Measurements from ENCODE around the gene CXADR. TPM values are rescaled to one million over a fixed set of nuclear protein-coding genes. Genes with fewer than 3 reads are reported as not detected.

CXADR gene
- total RNA-seq, 1 experiment from 2014 or later: 2.1 TPM

DNA sequence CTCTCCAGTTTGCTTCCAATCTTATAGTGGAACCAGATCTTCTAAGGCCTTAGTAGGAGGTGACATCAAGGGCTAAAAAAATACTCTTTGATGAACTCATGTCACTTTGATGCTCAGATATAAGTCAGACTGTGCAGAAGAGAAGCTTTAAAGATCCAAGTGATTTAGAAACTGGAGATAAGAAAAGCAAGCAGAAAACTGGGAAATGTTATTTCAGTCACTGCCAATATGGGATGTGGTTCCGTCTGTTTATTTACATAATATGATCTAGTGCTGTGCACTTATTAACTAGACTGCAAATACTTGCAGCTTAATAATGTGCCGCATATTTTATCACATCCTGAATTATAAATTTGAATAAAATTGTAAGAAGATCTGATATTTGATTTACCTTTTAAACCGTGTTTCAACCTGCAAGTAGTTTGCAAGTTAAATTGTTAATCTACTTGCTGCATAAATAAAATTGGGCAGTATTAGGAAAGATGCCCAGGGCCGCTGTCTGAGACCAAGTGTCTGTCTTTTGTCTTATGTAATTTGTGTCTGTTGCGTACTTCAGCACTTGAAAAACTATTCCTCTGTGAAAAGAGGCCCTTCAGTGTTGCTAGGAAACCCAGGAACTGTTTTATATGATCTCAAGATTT, 29.6 kb downstream of the CXADR start:
- H3K36me3 ChIP-seq: no peaks in the 10 kb centered on the region
- no peaks in the 10 kb centered on the region for H3K4me1 ChIP-seq
- H3K4me3 ChIP-seq: no peak overlapping the region
- no peaks in the 10 kb centered on the region for H3K9me3 ChIP-seq (replicated peaks)
- no peak overlapping the region for H3K27ac ChIP-seq
- DNase-seq: no peak
- no peaks in the 10 kb centered on the region for H3K27me3 ChIP-seq

DNA sequence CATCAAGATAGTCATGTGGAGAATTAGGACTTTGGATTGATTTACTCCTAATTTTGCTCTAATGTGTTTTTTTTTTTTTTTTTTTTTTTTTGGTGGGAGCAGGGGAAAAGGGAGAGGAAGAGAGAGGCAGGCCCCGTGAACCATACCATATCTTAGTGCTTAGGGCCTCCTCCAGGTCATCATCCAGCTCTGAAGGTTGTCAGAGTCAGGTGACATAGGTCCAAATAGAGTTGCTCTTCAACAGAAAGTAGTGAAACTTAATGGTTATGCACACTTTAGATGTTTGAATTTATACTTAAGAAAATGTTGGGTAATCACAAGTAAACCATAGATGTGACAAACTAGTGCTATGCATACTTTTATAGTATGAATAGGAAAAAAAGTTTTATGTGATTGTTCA, 32.2 kb downstream of the CXADR start:
- H3K4me3 ChIP-seq: no peak overlapping the region
- no peaks in the 10 kb centered on the region for H3K36me3 ChIP-seq
- DNase-seq: no peak
- H3K9me3 ChIP-seq (replicated peaks): no peaks in the 10 kb centered on the region
- H3K27ac ChIP-seq: no peak overlapping the region
- H3K27me3 ChIP-seq: no peaks in the 10 kb centered on the region
- H3K4me1 ChIP-seq: no peaks in the 10 kb centered on the region

DNA sequence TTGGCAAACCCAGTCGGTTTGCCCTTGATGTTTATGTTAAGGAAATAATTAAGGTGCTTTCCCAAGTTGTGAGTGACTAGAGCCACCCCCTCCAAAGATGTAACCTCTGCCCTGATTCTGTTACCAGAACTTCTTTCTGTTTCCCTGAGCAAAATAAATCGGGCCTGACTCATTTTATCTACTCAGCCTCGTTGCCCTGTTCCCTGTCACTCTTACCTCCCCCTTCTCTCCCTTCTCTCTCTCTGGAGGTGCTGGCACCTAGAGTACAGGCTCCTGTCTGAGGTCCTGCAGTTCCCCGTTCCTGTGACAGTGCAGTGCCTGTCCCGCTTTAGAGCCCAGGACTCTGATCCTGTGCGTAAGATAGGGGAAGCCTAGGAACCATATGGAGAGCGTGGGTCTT, 35.4 kb downstream of the CXADR start:
- Histone ChIP-seq H3K4me1 (no peaks in the 10 kb centered on the region), H3K27me3 (no peaks in the 10 kb centered on the region), H3K4me3 (no peak overlapping the region), H3K9me3 (replicated peaks) (no peaks in the 10 kb centered on the region), H3K36me3 (no peaks in the 10 kb centered on the region), H3K27ac (no peak overlapping the region)
- DNase-seq: no peak

DNA sequence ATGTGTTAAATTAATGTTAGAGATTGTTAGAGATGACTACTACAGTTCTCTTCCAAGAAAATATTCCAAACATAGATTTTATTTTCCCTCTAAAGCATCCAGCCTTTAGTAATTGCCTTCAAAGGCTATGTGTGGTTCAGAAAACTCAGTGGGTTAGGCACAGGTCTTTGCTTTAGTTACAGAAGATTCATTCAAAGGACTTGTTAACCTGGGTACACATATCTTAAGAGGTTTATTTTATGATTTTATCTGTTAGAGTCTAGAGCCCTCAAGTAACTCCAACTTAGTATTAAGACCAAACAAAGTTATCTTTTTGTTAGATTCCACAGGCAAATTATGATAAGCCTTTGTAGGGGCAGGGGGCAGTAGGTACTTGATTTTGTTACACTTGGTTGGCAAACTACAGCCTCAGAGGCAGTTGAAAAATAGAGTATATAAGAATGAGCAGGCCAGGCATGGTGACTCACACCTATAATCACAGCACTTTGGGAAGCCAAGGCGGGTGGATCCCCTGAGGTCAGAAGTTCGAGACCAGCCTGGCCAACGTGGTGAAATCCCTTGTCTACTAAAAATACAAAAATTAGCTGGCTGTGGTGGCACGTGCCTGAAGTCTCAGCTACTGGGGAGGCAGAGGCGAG, 37.9 kb downstream of the CXADR start:
- no peak overlapping the region for H3K4me3 ChIP-seq
- peaks cover 5% of the 10 kb centered on the region for H3K4me1 ChIP-seq
- H3K36me3 ChIP-seq: no peaks in the 10 kb centered on the region
- no peaks in the 10 kb centered on the region for H3K9me3 ChIP-seq (replicated peaks)
- no peaks in the 10 kb centered on the region for H3K27me3 ChIP-seq
- DNase-seq: no peak
- H3K27ac ChIP-seq: no peak overlapping the region

DNA sequence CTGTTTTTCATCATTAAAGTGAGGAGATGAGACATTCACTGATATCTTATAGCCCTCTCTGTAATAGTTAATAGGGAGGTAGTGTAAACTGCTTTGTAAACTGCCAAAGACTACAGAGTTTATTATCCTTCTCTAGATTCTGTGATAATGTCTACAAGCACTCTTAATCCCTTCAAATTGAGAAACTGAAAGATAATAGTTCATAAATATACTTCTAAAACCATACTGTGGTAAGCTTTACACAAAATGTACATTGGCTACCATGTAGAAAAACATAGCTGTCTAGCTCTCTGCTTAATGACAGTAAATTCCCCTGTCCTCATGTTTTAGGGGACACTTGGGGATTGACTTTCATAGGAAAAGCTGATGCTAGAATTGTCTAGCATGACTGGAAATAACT, 39.6 kb downstream of the CXADR start:
- no peak overlapping the region for H3K4me3 ChIP-seq
- H3K27ac ChIP-seq: no peak overlapping the region
- H3K27me3 ChIP-seq: no peaks in the 10 kb centered on the region
- no peaks in the 10 kb centered on the region for H3K9me3 ChIP-seq (replicated peaks)
- no peaks in the 10 kb centered on the region for H3K36me3 ChIP-seq
- peaks cover 12% of the 10 kb centered on the region for H3K4me1 ChIP-seq
- DNase-seq: no peak

DNA sequence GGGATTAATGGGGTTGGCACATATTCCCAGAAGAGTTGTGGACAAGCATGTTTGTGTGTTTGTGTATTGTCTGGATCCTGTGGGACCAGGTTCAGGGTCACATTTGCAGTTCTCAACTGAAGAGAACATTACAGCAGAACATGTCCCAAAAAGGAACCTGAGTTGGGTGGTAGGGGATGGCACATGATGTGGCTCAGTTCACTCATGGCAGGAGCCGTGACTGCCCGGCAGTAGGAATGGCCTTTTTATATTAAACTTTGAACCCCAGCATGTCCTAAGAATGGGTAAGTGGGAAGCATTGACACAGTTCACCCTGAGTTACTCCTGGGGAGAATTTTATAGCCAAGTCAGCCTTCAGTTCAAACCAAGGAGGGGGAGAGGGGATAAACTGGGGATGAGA, 41.3 kb downstream of the CXADR start:
- no peak for DNase-seq
- peaks cover 12% of the 10 kb centered on the region for H3K4me1 ChIP-seq
- H3K9me3 ChIP-seq (replicated peaks): no peaks in the 10 kb centered on the region
- no peak overlapping the region for H3K4me3 ChIP-seq
- no peaks in the 10 kb centered on the region for H3K36me3 ChIP-seq
- H3K27me3 ChIP-seq: no peaks in the 10 kb centered on the region
- H3K27ac ChIP-seq: no peak overlapping the region

DNA sequence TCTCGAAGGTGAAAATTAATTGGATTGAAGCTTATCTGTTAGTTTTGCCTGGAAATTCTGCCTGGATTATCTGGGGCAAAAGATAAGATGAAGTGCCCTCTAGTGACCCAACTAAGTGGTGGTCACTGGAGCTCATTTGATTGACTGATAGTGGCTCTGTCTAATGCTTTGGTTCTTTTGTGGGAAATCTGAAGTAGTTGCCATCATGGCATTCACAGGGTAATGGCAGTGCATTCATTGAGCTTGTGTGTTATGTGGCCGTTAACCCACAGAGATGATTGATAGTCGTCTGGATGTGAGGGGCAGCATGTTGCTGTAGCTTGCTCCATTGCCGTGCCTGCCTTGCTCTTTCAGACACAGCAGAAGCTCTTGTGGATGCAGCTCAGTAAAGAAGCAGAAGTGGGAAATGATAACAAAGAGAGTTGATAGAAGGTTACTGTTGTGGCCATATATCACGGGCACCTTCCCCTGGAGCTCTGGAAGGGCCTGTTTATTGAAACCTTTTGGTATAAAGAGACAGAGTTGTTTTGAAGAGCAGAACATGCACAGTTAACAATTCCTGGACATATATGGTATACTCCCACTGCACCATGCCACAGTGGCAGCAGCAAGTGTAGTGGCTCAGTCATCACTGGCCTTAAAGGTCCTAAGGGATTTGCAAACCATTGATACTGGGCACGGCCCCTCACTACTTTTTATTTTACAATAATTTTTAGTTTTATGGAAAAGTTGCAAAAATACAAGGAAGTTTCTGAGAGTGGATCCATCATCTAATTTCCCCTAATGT, 42.0 kb downstream of the CXADR start:
- Histone ChIP-seq H3K36me3 (no peaks in the 10 kb centered on the region), H3K27ac (peak overlapping the region; percentile 43; the same call in 1 of the 2 replicates), H3K27me3 (no peaks in the 10 kb centered on the region), H3K9me3 (replicated peaks) (no peaks in the 10 kb centered on the region), H3K4me3 (no peak overlapping the region), H3K4me1 (peaks cover 12% of the 10 kb centered on the region)
- DNase-seq: no peak

DNA sequence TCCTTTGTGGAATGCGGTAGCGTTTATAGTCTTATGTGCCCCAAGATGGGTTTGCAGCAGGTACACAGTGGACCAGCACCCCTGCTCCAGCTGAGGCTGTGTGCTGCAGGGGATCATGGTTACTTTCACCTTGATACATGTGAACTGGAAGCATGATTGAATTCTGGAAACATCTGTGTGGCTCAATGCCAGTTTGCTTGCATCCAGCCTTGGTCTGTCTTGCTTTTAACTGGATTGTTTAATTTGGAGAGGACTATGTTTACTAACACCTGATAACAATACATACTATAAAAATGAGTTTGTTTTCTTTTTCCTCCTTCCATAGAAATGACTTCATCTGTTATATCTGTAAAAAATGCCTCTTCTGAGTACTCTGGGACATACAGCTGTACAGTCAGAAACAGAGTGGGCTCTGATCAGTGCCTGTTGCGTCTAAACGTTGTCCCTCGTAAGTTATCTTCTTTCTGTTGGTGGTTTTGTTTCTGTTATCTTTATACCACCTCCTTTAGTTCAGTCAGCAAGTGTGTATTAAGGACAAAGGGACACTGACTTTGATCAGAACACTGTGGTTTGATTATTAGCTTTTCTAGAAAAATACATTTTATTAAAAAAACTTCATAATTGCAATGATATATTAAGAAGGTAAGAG, 47.7 kb downstream of the CXADR start:
- Histone ChIP-seq H3K27me3 (no peaks in the 10 kb centered on the region), H3K4me3 (no peak overlapping the region), H3K27ac (no peak overlapping the region), H3K9me3 (replicated peaks) (no peaks in the 10 kb centered on the region), H3K36me3 (no peaks in the 10 kb centered on the region), H3K4me1 (peaks cover 10% of the 10 kb centered on the region)
- no peak for DNase-seq

DNA sequence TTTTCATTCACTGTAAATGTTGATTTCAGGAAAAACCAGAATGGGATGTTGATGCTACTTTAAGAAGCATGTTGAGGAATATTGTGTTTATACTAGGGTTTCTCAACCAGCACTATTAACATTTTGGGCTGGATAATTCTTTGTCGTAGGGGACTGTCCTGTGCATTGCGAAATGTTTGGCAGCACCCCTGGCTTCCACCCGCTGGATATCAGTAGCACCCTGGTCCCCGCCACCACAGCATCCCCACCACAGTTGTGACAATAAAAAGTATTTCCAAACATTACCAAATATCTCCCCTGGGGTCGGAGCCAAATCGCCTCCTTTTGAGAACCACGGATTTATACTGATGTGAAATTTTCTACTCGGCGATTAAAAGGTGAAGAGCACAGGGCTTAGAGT, 57.9 kb downstream of the CXADR start:
- Histone ChIP-seq H3K9me3 (replicated peaks) (no peaks in the 10 kb centered on the region), H3K4me3 (no peak overlapping the region), H3K4me1 (no peaks in the 10 kb centered on the region), H3K27me3 (no peaks in the 10 kb centered on the region), H3K36me3 (no peaks in the 10 kb centered on the region), H3K27ac (no peak overlapping the region)
- no peak for DNase-seq

DNA sequence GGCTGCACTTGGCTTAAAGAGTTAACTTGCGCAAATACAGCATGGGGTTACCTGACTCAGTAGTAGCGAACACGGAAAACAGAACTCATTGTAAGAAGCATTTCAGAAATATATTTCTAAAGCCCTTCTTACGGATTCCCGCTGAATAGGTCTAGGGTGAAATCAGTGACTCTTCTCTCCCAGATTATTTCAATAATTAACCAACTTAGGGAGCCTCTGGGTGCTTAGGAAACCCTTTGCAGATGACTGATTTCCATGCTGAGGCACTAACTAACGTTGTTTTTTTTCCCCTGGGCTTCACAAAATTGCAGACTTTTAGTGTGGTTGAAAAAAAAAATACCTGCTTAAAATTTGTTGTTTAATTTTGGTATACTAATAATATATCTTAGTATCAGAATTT, 59.6 kb downstream of the CXADR start:
- DNase-seq: no peak
- Histone ChIP-seq H3K27me3 (no peaks in the 10 kb centered on the region), H3K4me1 (no peaks in the 10 kb centered on the region)

DNA sequence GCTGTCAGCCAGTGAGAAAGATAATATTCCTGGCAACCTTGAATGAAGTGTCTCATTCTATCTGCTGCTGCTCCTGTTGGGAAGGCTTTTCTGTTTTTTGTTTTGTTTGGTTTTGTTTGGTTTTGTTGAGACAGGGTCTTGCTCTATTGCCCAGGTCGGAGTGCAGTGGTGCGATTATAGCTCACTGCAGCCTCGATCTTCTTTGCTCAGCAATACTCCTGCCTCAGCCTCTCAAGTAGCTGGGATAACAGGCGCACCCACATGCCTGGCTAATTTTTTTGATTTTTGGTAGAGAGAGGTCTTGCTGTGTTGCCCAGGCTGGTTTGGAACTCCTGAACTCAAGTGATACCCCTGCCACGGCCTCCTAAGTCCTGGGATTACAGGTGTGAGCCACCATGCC, 62.2 kb downstream of the CXADR start:
- no peak for DNase-seq
- Histone ChIP-seq H3K36me3 (no peaks in the 10 kb centered on the region), H3K27me3 (no peaks in the 10 kb centered on the region), H3K4me1 (no peaks in the 10 kb centered on the region), H3K27ac (no peak overlapping the region), H3K9me3 (replicated peaks) (no peaks in the 10 kb centered on the region), H3K4me3 (no peak overlapping the region)

More for the DNA sequence above, 59.6 kb downstream of the CXADR start:
- no peaks in the 10 kb centered on the region for H3K36me3 ChIP-seq
- no peaks in the 10 kb centered on the region for H3K9me3 ChIP-seq (replicated peaks)
- no peak overlapping the region for H3K4me3 ChIP-seq
- H3K27ac ChIP-seq: no peak overlapping the region

DNA sequence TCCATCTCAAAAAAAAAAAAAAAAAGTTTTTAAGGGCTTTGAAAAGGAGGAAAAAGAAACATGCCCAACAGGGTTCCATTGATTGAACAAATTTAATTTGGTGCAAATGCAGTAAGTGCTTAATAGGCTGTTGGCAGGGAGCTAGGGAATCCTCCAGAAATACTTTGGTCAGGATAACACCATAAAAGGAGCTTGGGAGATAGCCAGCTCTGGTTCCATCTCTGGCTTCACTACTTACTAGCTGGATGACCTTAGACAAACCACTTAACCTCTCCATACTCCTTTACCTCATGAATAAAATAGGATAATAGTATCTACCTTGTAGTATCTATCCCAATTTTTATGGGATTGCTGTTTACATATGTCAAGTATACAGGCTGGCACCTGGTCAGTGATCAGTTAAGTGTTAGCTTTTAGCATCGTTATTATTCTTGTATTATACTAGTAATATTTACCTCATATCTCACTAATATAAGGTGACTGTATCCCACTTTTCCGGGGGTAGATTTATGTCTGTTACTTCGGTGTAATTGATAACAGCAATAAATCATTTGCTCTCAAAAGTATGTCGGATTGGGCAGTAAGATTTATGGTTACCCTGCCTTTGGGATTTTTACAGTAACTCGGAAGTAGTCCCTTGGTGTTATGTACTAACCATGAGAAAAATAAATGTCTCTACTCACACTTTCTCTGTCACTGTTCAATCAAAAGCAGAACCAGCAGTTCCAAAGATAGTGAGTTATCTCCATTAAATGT, 63.4 kb downstream of the CXADR start:
- H3K4me1 ChIP-seq: no peaks in the 10 kb centered on the region
- no peaks in the 10 kb centered on the region for H3K36me3 ChIP-seq
- DNase-seq: no peak
- no peak overlapping the region for H3K4me3 ChIP-seq
- H3K27me3 ChIP-seq: no peaks in the 10 kb centered on the region
- H3K27ac ChIP-seq: no peak overlapping the region
- no peaks in the 10 kb centered on the region for H3K9me3 ChIP-seq (replicated peaks)

DNA sequence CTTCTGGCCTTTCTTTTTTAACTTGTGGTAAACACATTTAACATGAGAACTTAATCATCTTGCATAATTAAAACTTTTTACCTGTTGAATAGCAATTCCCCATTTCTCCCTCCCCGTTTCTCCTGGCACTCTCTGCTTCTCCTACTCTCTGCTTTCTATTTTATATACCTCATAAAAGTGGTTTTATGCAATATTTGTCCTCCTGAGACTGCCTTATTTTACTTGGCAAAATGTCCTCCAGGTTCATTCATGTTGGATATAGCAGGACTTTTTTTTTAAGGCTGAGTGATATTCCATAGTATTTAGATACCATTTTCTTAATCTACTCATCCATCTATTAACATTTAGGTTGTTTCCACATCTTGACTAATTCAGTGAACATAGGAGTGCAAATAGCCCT, 64.9 kb downstream of the CXADR start:
- Histone ChIP-seq H3K4me1 (no peaks in the 10 kb centered on the region), H3K4me3 (no peak overlapping the region), H3K9me3 (replicated peaks) (no peaks in the 10 kb centered on the region), H3K27me3 (no peaks in the 10 kb centered on the region), H3K36me3 (no peaks in the 10 kb centered on the region), H3K27ac (no peak overlapping the region)
- no peak for DNase-seq

DNA sequence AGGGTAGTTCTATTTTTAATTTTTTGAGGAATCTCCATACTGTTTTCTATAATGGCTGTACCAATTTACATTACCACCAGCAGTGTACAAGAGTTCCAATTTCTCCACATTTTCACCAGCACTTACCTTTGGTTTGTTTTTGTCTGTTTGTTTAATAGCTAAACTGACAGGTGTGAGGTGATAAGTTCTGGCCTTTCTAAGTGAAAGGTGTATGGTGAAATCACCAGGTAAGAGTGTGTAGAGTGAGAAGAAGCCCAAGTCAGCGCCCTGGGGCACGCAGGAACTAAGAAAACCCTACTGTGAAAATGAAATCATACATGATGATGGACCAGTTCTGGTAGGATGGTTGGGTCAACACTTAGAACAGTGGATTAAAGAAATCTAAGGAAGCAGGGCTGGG, 65.3 kb downstream of the CXADR start:
- Histone ChIP-seq H3K36me3 (no peaks in the 10 kb centered on the region), H3K27ac (no peak overlapping the region), H3K4me1 (no peaks in the 10 kb centered on the region), H3K9me3 (replicated peaks) (no peaks in the 10 kb centered on the region), H3K27me3 (no peaks in the 10 kb centered on the region), H3K4me3 (no peak overlapping the region)
- DNase-seq: no peak

Measured in SJCRH30 (cell line).